ENCODE measurements around the gene SMIM23.

DNA sequence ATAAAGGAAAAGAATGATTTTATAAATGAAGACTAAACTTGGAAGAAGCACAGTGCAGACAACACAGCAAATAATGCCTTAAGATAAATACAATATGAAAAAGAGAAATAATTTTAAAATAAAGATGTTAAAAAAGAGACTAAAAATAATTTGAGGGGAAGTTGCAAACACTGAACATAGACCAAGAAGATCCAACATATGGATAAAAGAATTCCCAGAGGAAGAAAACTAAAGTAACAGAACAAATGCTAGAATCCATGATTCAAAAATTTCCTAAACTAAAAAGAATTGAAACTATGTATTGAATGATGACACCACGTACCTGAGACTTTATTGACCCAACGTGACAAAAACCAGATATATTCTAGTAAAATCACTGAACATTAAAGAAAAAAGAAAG, 18.7 kb upstream of the SMIM23 start:
- TF ChIP-seq, protein P1, sequence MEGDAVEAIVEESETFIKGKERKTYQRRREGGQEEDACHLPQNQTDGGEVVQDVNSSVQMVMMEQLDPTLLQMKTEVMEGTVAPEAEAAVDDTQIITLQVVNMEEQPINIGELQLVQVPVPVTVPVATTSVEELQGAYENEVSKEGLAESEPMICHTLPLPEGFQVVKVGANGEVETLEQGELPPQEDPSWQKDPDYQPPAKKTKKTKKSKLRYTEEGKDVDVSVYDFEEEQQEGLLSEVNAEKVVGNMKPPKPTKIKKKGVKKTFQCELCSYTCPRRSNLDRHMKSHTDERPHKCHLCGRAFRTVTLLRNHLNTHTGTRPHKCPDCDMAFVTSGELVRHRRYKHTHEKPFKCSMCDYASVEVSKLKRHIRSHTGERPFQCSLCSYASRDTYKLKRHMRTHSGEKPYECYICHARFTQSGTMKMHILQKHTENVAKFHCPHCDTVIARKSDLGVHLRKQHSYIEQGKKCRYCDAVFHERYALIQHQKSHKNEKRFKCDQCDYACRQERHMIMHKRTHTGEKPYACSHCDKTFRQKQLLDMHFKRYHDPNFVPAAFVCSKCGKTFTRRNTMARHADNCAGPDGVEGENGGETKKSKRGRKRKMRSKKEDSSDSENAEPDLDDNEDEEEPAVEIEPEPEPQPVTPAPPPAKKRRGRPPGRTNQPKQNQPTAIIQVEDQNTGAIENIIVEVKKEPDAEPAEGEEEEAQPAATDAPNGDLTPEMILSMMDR (IDR thresholded peaks at IDR 0.05), result no peak
- TF ChIP-seq POLR2A (IDR thresholded peaks at IDR 0.05; ENCODE audit: low read depth), result no peak
